Activated CD8-positive, alpha-beta memory T cell treated with anti-CD3 and anti-CD28 coated beads, Interleukin-2, amount 50 U/mL, for 1 hour (primary cell): ENCODE results near the gene DYNC2I2.
A peak's percentile ranks its signal among the peaks of the same experiment; 100 is the strongest.
"Not testable (repeated sequence)": the region's sequence is repeated elsewhere in the genome, so short reads cannot be mapped to it uniquely, and the experiment has no call there.

Experiments
- DNase-seq: peaks from one replicate; pipeline ENCODE4 v3.0.0-alpha.2; 2020; ENCODE audit errors: extremely low read depth

The DYNC2I2 gene

DNA sequence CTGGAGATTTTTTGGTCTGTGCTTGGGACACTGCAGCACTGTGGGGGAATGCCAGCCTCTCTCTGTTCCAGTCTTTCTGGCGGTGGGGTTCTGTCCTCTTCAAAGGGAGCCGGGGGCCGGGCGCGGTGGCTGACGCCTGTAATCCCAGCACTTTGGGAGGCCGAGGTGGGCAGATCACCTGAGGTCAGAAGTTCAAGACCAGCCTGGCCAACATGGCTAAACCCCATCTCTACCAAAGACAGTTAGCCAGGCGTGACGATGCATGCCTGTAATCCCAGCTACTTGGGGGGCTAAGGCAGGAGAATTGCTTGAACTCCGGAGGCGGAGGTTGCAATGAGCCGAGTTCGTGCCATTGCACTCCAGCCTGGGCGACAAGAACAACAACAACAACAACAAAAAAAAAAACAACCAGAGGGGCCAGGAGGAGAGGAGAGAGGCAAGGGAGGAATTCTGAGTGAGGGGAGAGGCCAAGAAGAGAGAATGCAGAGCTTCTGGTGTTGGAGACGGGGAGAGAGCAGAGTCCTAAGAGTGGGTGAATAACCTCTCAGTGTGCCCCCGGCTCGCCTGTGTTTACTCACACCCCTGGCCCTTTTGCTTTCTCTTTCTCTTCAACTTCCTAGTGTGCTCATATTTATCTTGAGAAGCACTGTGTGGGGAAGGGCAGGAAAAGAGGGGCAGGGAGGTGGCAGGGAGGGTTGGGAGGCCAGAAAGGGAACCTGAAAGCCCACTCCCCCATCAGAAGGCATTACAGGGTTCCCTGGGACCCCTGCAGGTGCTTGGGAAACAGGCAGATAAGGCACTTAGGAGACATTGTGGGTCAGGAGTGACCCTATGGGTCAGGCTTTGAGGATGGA is 29.2 kb upstream of the DYNC2I2 start:
- DNase-seq, result no peak

- DNase-seq, result no peak
These were observed 27.9 kb upstream of the DYNC2I2 start for GRCh38 chr9:128684325-128685199.

DNA sequence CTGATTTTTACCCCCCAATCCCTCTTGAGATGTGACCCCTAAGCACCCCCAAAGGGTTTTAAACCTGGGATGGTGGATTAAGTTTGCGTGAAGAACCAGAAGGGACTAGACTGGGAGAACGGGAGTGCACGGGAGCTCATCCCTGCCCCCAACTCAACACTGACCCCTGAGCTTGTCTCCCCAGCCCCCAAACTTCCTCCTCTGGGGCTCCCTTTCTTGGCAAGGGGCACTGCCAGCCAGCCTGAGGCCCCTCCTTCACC is 27.3 kb upstream of the DYNC2I2 start:
- no peak for DNase-seq

GRCh38 chr9:128683340-128684064 is 26.9 kb upstream of the DYNC2I2 start:
- no peak for DNase-seq

DNA sequence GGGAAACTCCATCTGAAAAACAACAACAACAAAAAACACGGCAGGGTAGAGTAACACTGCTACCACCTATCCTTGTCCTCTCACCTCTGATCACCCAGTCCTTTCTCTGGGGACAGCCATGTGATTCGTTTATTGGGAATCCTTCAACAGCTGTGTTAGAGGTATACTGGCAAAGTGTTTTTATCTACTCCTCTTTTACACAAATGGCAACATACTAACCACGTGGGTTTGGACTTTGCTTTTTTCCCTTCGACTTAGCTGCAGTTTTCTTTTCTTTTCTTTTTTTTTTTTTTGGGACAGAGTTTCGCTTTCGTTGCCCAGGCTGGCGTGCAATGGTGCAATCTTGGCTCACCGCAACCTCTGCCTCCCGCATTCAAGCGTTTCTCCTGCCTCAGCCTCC is 21.1 kb upstream of the DYNC2I2 start:
- no peak for DNase-seq

GRCh38 chr9:128675382-128675781 is 18.7 kb upstream of the DYNC2I2 start:
- no peak for DNase-seq

GRCh38 chr9:128669786-128670185 is 13.1 kb upstream of the DYNC2I2 start:
- DNase-seq, result no peak

GRCh38 chr9:128666481-128666941 is 9.9 kb upstream of the DYNC2I2 start:
- DNase-seq, result not testable (repeated sequence)

GRCh38 chr9:128657796-128658195 is 1.1 kb upstream of the DYNC2I2 start:
- no peak for DNase-seq

DNA sequence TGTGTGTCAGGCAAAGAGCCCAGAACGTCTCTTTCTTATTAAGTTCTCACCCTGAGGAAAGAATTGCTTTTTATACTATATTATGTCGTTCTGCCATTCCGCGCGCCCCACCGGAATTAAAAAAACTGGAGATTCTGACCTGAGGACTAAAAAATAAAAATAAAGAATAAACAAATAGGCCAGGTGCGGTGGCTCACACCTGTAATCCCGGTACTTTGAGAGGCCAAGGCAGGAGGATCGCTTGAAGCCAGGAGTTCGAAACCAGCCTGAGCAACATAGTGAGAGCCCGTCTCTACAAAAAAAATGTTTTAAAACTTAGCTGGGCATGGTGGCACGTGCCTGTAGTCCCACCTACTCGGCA is 677 bp upstream of the DYNC2I2 start:
- no peak for DNase-seq

DNA sequence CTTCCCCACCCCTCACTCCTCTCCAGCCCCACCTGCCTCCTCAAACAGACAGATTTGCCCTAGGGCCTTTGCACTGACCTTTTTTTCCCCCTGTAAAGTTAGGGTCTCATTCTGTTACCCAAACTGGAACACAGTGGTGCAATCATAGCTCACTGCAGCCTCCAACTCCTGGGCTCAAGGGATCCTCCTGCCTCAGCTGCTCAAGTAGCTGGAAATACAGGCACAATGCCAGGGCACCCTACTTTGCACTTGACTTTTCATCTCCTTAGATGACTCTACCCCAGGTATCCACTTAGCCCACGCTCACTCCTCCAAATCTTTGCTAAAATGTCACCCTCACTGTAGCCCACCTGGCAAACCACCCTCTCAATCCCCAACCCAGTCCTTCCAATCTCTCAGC is 2.2 kb downstream of the DYNC2I2 start:
- DNase-seq, result no peak

DNA sequence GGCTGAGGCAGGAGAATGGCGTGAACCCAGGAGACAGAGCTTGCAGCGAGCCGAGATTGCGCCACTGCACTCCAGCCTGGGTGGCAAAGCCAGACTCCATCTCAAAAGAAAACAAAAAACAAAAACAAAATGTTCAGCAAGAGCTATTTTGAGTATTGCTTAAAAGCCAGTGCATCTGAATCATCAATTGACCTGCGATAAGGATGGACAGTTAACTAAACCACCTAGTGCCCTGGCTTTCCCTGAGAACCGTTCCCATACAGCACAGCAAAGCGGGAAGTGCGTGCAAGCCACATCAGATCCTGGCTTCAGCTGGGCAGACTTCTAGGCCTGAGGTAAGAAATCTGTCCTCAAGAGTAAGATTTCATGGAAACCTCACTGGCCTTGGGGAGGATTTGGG is 2.7 kb downstream of the DYNC2I2 start:
- DNase-seq, result no peak

DNA sequence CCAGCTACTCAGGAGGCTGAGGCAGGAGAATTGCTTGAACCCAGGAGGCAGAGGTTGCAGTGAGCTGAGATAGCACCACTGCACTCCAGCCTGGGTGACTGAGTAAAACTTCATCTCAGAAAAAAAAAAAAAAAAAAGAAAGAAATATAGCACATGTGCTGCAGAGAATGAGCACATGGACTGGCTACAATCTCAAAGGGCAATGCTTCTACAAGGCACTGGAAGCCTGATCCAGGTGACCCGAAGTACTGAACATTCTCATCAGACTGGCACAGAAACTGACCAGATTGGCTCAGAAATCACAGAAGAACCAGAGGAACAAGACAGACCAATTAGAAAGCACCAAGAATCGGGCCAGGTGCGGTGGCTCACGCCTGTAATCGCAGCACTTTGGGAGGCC is 4.8 kb downstream of the DYNC2I2 start:
- DNase-seq, result no peak

GRCh38 chr9:128648206-128648605 is 8.4 kb downstream of the DYNC2I2 start:
- peak; percentile 36 for DNase-seq

GRCh38 chr9:128643519-128644300 is 12.9 kb downstream of the DYNC2I2 start:
- DNase-seq, result no peak

GRCh38 chr9:128642675-128643245 is 13.9 kb downstream of the DYNC2I2 start:
- no peak for DNase-seq

- no peak for DNase-seq
These were observed 16.0 kb downstream of the DYNC2I2 start for GRCh38 chr9:128640603-128641002.

- DNase-seq, result no peak
These were observed 18.1 kb downstream of the DYNC2I2 start for GRCh38 chr9:128638580-128638979.

GRCh38 chr9:128637656-128638055 is 19.0 kb downstream of the DYNC2I2 start:
- DNase-seq, result no peak

- no peak for DNase-seq
These were observed 19.8 kb downstream of the DYNC2I2 start for GRCh38 chr9:128636556-128637530.
